Activated CD4-positive, alpha-beta T cell treated with anti-CD3 and anti-CD28 coated beads for 24 hours (primary cell): ENCODE measurements around the gene H2BW2.
"Not testable (repeated sequence)": the region's sequence is repeated elsewhere in the genome, so short reads cannot be mapped to it uniquely, and the experiment has no call there.

Experiments used
- DNase-seq, 2 donors: peaks; one replicate each; pipeline ENCODE4 v3.0.0-alpha.2; 2020; ENCODE audit warnings: low read depth in 2 of 2

Gene H2BW2

DNA sequence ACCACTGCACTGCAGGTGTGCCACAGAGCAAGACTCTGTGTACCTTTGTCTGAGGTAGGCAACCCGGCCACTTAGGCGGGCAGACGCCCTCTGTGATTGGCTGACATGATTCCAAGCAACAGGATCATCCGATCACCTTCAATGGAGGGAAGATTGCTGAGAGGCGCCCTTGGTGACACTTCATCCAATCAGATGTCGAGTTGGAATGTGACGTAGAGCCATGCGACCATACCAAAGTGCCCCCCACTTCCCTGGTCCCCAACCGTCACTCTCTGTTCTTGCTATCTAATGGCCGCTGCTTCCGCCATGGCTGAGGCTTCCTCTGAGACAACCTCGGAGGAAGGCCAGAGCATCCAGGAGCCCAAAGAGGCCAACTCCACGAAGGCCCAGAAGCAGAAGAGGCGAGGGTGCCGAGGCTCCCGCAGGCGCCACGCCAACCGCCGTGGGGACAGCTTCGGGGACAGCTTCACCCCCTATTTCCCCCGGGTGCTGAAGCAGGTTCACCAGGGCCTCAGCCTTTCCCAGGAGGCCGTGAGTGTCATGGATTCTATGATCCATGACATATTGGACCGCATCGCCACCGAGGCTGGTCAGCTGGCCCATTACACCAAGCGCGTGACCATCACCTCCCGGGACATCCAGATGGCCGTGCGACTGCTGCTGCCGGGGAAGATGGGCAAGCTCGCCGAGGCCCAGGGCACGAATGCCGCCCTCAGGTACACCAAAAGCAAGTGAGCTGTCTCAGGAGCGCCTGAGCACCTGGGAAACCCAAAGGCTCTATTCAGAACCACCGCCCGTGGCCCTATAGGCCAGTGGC lies at the start of gene H2BW2:
Gene H2BW2 (plus strand): TSS at position 268 of the 817 bp plus-strand sequence. CDS start 39 bp downstream, at position 307.
- DNase-seq: no peak

DNA sequence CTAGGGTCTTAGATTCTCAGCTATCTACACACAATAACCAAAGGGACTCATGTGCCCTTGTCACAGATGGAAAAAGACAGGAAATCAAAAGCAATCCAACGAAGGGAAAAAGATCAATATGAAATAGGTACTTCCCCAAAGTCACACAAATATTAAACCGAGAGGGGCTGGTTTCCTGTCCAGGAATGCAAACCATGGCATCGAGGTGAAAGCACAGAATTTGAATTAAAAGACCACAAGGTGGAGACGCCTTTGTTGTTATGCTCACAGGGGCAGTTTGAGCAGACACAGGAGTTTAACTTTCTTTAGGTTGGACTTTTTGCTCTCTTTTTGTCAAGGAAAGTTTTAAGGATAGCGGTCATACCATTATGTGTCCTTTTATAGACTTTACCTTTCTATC lies 40.5 kb upstream of the H2BW2 start:
- DNase-seq: no peak

DNA sequence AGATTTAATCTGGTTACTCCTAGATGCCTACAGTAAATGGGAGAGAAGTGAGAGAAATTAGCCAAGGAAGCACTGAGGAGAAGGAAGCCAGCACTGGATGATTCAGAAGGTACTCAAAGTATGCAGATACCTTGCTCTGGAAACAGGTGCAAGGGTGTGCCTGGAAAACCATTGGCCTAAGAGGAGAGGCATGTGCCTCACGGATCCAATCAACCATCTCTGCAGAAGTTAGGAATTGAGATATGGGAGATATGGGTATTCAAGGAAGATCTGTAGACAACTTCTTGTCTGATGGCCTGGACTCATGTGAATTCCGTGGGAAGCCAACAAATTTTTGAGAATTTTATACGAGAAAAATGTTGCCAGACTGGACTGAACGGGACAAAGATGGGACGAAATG lies 30.9 kb upstream of the H2BW2 start:
- no peak for DNase-seq

DNA sequence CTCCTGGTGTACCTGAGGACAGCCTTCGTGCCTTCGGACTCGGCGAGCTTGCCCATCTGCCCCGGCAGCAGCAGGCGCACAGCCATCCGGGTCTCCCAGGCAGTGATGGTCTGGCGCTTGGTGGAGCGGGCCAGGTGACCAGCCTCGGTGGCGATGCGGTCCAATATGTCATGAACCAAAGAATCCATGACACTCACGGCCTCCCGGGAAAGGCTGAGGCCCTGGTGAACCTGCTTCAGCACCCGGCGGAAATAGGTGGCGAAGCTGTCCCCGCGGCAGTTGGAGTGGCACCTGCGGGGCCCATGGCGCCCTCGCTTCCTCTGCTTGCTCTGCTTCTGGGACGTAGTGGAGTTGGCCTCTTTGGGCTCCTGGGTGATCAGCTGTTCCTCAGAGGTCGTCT lies 26.6 kb upstream of the H2BW2 start:
- DNase-seq: no peak

DNA sequence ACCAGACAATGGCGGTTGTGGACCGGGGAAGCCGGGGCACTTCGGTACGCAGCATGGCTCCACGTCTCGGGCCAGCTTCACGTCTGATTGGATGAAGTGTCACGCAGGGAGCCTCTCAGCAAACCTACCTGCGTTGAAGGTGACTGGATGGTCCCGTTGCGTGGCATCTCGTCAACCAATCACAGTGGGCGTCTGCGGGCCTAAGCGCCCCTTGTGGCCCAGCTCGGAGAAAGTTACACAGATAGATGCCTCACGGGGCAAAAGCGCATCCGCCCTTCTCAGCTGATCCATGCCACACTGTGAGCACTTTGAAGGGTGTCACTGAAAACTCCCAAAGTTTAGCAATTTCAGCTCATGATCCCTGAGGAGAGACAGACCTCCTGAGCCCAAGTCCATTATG lies 26.1 kb upstream of the H2BW2 start, which contains the start of gene H2BW1:
Gene H2BW1 (minus strand): TSS at position 103 of the 400 bp plus-strand sequence. CDS start 132 bp downstream, outside the sequence.
- no peak for DNase-seq

DNA sequence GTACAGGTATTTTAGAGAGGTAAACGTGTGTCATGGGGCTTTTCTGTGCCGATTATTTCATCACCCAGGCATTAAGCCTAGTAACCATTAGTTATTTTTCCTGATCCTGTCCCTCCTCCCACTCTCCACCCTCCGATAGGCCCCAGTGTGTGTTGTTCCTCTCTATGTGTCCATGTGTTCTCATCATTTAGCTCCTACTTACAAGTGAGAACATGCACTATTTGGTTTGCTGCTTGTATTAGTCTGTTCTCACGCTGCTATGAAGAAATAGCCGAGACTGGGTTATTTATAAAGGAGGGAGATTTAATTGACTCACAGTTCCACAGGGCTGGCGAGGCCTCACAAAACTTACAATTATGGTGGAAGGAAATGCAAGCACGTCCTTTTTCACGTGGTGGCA lies 24.2 kb upstream of the H2BW2 start:
- not testable (repeated sequence) for DNase-seq

DNA sequence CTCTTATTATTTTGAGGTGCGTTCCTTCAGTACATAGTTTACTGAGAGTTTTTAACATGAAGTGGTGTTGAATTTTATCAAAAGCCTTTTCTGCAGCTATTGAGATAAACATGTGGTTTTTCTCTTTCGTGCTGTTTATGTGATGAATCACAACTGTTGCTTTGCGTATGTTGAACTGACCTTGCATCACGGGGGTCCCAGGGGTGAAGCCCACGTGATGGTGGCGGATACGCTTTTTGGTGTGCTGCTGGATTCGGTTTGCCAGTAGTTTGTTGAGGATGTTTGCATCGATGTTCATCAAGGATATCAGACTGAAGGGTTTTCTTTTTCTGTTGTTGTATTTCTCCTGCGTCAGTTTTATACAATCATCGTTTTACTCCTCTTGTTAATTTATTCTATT lies 21.6 kb upstream of the H2BW2 start:
- DNase-seq: no peak

DNA sequence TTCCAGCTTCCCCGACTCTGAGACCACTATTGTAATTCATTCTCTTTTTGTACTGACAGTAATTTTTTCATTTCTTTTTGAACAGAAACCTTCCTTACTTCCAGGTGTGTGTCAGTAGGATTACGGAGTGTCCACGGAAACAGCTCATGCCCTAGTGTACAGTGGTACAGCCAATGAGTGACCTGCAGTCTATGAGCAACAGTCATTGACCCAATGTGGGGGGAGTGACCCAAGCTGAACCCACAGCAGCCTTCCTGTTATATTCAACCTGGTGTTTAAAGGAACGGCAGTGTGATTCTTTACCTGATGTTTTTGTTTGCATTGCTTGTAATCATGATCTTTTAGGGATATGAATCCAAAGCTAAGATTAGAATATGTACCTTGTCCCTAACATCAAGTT lies 1.2 kb downstream of the H2BW2 start:
- DNase-seq: no peak

DNA sequence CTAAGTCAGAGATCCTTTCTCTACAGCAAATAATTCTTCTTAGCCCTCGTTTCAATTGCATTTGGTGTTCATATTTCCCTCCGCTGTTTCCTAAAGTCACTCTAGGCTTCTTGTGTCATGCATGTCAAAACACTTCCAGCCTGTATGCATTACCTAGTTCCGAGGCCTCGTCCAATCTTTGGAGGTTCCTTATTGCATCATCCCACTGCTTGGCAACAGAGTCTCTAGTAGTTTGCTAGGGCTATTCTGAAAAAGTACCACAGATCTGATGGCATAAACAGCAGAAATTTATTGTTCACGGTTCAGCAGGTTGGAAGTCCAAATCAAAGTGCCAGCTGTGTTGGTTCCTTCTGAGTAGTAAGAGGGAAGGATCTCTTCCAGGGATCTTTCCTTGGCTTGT lies 5.9 kb downstream of the H2BW2 start:
- no peak for DNase-seq

DNA sequence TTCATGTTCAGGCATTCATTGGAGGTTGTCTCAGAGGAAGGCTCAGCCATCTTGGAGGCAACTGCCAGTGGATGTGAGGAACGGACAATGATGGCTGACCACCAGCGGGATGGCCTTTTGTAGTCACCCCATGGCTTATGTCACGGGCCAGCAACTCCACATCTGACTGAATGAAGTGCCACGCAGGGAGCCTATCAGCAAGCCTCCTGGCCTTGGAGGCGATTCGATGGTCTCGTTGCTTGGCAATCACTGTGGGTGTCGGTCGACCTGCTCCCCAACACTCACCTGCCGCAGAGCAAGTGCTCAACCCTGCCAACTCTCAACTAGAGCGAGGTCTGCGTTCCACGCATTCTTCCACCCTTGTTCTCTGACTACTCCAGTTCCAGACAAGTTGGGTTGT lies 7.4 kb downstream of the H2BW2 start:
- DNase-seq: no peak

DNA sequence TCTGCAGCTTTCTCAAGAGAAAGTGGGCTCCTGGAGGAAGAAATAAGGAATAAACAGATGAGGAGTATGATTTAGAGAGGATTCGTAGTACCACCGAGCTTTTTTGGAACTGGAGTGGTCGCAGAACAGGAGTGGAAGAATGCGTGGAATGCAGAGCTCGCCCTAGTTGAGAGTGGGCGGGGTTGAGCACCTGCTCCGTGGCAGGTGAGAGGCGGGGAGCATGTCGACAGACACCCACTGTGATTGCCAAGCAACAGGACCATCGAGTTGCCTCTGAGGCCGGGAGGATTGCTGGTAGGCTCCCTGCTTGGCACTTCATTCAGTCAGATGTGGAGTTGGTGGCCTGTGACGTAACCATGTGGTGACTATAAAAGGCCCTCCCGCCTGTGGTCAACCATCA lies 15.2 kb downstream of the H2BW2 start:
- not testable (repeated sequence) for DNase-seq

DNA sequence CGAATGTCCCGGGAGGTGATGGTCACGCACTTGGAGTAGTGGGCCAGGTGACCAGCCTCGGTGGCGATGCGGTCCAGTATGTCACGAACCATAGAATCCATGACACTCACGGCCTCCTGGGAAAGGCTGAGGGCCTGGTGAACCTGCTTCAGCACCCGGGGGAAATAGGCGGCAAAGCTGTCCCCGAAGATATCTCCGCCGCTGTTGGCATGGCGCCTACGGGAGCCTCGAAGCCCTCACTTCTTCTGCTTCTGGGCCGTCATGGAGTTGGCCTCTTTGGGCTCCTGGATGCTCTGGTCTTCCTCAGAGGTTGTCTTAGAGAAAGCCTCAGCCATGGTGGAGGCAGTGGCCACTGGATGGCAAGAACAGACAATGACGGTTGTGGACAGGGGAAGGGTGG lies 22.9 kb downstream of the H2BW2 start:
- not testable (repeated sequence) for DNase-seq

DNA sequence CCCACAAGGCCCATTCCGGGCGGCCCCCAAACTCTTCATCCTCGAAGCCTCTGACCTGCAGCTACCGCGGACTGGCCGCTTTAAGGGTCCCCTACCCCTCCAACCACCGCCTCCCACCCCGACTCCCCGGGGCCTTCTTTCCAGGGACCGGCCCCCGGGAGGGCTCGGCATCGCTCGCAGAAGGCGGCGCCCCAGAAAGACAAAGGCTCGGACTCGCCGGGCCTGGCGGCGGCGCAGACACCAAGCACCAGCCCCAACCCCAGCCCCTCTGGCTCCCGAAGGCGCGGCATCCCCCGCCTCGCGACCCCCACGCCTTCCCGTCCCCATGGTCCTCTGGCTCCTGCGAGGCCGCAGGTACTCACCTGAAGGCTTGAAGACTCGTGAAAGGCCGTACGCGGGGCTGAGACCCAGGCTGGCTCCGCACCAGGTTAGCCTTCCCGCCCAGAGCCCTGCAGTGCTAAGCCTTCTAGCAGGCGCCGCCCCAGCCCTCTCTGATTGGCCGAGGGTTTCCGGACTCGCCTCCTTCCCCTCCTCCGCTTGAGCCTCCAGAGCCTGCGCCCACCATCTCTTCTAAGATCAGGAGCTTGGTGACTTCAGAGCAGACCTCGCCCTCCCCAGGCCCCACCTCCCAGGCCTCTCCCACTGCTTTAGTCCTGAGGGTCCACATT lies 36.2 kb downstream of the H2BW2 start, which contains the start of gene TMSB15C:
Gene TMSB15C (minus strand): TSS at position 459 of the 668 bp plus-strand sequence.
- not testable (repeated sequence) for DNase-seq

DNA sequence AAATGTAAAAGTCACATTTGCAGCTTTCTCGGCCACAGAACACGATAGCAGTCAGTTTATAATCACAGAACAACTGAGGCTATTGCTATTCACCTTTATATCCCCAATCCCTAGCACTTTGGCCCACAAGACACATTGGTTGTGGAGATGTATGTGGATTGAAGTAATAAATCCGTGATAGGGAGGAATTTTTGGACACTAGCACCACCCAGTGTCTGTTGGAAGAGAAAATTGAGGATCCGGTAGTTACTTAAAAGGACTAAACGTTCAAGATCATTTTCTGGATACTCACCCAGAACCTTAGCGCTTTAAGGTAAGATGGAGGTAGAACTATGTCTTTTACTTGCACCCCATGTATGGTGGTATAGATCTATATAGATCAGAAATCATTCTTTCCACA lies 38.1 kb downstream of the H2BW2 start:
- not testable (repeated sequence) for DNase-seq

DNA sequence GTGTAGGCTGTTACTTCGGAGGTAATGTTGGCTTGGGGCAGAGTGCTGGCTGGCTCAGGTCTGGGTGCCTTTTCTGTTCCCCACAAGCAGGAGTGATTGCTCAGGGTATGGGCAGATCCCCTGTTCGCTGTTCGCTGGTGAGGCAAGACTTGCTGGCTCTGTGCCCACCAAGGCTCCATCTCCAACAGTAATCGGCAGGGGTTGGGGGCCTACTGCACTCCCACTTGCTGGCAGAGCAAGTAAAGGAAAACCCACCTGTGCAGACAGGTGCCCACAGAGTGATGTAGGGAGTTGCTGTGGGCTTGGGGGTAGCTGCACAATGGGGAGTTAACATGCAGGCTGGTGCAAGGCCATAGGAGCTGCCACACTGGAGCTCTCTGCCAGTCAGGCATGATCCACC lies 44.3 kb downstream of the H2BW2 start:
- no peak for DNase-seq

DNA sequence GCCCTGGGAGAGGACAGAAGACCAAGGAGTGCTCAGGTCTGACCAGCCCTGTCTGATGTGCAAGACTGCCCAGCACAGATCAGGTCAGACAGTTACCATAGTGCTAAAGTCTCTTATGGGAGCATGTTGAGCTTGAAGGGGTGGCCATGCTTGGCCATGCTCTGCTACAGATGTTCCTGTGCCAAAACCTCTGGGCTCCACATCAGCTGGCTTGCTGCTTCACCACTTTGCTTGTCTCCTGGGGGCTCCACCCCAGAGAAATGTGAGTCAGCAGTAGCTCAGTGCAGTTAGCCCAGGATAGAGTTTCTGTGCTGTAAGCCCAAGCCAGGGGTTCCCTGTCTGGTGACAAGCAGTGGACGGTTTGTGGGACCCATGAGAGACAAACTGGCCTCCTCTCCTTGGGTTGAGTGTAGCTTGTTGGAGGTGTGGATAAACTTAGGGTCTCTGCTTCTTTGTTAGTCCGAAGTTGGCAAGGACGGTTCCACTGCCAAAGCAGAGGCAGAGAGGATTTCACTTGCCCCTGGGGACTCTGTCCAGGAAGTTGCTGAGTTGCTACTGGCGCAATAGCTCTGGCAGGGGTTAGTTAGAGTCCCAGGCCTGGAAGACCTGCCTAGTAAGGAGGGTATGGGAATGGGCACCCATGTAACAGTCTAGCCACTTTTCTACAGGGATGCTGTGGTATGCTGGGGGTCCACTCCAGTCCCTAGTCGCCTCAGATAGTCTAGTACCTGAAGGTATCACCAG lies 45.0 kb downstream of the H2BW2 start:
- no peak for DNase-seq

DNA sequence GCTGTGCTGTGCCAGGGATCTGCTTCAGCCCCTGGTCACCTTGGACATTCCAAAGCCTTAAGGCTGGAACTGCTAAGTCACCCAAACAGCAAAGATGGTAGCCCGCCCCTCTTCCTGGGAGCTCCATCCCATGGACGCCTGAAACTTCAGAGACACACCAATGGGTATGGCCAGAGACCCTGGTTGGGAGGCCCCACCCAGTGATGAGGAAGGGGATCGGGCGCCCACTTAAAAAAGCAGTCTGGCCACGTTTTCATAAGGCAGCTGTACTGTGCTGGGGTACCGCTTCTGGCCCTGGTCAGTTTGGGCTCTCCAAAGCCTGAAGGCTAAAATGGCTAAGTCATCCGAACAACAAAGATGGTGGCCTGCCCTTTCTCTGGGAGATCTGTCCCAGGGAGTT lies 45.7 kb downstream of the H2BW2 start:
- DNase-seq: no peak

DNA sequence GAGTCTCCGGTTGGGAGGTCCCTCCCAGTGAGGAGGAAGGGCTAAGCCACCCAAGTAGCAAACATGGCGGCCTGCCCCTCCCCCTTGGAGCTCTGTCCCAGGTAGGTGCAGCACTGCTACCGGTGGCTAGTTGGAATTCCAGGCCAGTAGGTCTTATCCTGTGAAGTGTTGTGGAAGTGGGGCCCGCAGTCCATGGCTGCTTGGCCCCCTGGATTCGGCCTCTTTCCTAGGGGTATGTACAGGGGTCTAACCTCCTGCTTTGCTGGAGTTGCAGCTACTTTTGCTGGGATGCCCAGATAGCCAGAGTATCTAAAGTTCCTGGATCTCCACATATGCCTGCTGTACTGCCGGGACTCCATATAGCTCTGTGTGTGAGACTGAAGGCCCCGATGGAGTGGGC lies 46.2 kb downstream of the H2BW2 start:
- DNase-seq: no peak
